Activated CD8-positive, alpha-beta T cell treated with anti-CD3 and anti-CD28 coated beads for 36 hours (primary cell): Measurements from ENCODE around the gene PPM1G. TPM values are rescaled to one million over a fixed set of nuclear protein-coding genes. Genes with fewer than 3 reads are reported as not detected.

Experiments
- ATAC-seq: fragments of 200-7000 bp; cut with Tn5 transposase; one replicate; pipeline ENCODE4 v1.10.0; 2021; ENCODE audit warnings: mild to moderate bottlenecking, moderate library complexity
- CTCF ChIA-PET: fragments of 350-600 bp; sonication (Branson Sonifier 250); formaldehyde crosslinking; loops from one replicate; lab custom pipeline; 2021; ENCODE audit warnings: antibody characterized with exemption; lab: Charles Lee
- POLR2A ChIA-PET: fragments of 350-600 bp; sonication (Branson Sonifier 250); formaldehyde crosslinking; loops from one replicate; lab custom pipeline; 2021; ENCODE audit warnings: antibody characterized with exemption; lab: Charles Lee
- DNase-seq: peaks from one replicate; pipeline ENCODE4 v3.0.0-alpha.2; 2020
- H3K27ac Mint-ChIP-seq: one replicate; pipeline ENCODE4 v1.8.0; 2021; ENCODE audit warnings: mild to moderate bottlenecking, mixed read lengths
- H3K27me3 Mint-ChIP-seq: one replicate; pipeline ENCODE4 v1.8.0; 2021; ENCODE audit warnings: mixed read lengths
- H3K36me3 Mint-ChIP-seq: one replicate; pipeline ENCODE4 v1.8.0; 2021; ENCODE audit warnings: low read depth, mixed read lengths
- H3K4me1 Mint-ChIP-seq: one replicate; pipeline ENCODE4 v1.8.0; 2021; ENCODE audit warnings: low read depth, mixed read lengths
- H3K4me3 Mint-ChIP-seq: one replicate; pipeline ENCODE4 v1.8.0; 2021; ENCODE audit warnings: mild to moderate bottlenecking, moderate library complexity, mixed read lengths
- H3K9me3 Mint-ChIP-seq: one replicate; pipeline ENCODE4 v1.8.0; 2021; ENCODE audit warnings: mixed read lengths
- intact Hi-C: fragments of 100-400 bp; cut with micrococcal nuclease; formaldehyde crosslinking; loops from one replicate; pipeline ENCODE4 v1.10.0; 2022
- total RNA-seq, 2 experiments: library from RNA; stranded (reverse); gene quantifications; one replicate each; pipeline ENCODE4 v1.2.3, GENCODE V29; 2021
- TF ChIP-seq, protein P1 (sequence below): fragments of 200-600 bp; IDR thresholded peaks from one replicate; pipeline ENCODE4 v1.8.0; 2022; ENCODE audit warnings: antibody characterized with exemption, mild to moderate bottlenecking

Gene PPM1G
- total RNA-seq, 2 experiments from 2014 or later: 138 to 142 TPM

DNA sequence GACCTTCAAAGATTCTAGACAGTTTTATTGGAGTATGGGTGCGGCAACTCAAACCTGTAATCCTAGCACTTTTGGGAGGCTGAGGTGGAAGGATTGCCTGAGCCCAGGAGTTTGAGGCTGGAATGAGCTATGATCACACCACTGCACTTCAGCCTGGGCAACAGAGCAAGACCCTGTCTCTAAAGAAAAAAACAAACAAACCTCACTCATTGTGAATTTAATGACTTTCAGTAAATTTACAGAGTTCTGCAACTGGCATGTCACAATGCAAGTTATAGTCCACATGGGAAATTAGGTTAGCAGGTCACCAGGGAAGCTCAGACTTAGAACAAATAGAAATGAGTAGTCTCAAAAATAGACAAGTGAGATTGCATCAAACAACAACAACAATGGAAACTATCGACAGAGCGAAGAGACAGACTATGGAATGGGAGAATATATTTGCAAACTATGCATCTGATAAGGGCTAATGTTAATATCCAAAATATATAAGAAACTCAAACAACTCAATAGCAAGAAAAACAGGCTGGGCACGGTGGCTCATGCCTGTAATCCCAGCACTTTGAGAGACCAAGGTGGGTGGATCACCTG is 12.4 kb upstream of the PPM1G start:
- Mint-ChIP-seq H3K4me3 (no peak overlapping the region), H3K27me3 (no peaks in the 10 kb centered on the region), H3K4me1 (no peaks in the 10 kb centered on the region), H3K27ac (no peak overlapping the region), H3K9me3 (no peaks in the 10 kb centered on the region), H3K36me3 (no peaks in the 10 kb centered on the region)
- intact Hi-C loops: no loop called here
- DNase-seq (no peak), ATAC-seq (no peak)
- CTCF ChIA-PET: no interaction called here
- TF ChIP-seq, protein P1, sequence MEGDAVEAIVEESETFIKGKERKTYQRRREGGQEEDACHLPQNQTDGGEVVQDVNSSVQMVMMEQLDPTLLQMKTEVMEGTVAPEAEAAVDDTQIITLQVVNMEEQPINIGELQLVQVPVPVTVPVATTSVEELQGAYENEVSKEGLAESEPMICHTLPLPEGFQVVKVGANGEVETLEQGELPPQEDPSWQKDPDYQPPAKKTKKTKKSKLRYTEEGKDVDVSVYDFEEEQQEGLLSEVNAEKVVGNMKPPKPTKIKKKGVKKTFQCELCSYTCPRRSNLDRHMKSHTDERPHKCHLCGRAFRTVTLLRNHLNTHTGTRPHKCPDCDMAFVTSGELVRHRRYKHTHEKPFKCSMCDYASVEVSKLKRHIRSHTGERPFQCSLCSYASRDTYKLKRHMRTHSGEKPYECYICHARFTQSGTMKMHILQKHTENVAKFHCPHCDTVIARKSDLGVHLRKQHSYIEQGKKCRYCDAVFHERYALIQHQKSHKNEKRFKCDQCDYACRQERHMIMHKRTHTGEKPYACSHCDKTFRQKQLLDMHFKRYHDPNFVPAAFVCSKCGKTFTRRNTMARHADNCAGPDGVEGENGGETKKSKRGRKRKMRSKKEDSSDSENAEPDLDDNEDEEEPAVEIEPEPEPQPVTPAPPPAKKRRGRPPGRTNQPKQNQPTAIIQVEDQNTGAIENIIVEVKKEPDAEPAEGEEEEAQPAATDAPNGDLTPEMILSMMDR: no peak
- POLR2A ChIA-PET: interaction anchor here (0.7 to 2.3 kb wide), 4 partner anchors 12 to 195 kb away, joined by 3 to 15 read pairs (median 4); partner anchors contain the start of genes PPM1G and ZNF513

DNA sequence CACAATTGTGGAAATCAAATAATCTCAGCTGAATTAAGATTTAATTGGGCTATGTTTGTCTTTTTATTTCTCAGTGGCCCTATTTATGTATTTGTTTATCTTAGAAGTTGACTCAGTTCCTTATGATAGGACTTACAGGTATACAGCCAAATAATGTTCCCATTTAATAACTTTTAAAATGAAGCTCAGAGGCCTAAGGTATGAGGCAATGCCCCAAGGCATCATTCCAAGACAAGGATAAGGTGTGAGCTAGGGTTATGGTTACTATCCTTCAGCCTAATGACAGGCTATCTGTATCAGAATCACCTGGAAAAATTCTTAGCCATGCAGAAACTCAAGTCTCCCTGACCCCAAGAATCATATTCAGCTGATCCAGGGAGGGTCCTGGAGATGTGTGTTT is 11.6 kb upstream of the PPM1G start:
- no peaks in the 10 kb centered on the region for H3K4me1 Mint-ChIP-seq
- no peak for DNase-seq
- POLR2A ChIA-PET: interaction anchor here (1.2 to 2.3 kb wide), 2 partner anchors 11 to 41 kb away, joined by 5 to 15 read pairs; partner anchors contain the start of genes PPM1G and ZNF513
- TF ChIP-seq, protein P1: no peak
- H3K36me3 Mint-ChIP-seq: no peaks in the 10 kb centered on the region
- no peak for ATAC-seq
- H3K27ac Mint-ChIP-seq: no peak overlapping the region
- H3K4me3 Mint-ChIP-seq: no peak overlapping the region
- H3K9me3 Mint-ChIP-seq: no peaks in the 10 kb centered on the region
- H3K27me3 Mint-ChIP-seq: no peaks in the 10 kb centered on the region
- intact Hi-C loops: no loop called here
- CTCF ChIA-PET: interaction anchor here (1.1 kb wide), 1 partner anchor 11 kb away, joined by 3 read pairs; the partner anchor contains the start of gene PPM1G

DNA sequence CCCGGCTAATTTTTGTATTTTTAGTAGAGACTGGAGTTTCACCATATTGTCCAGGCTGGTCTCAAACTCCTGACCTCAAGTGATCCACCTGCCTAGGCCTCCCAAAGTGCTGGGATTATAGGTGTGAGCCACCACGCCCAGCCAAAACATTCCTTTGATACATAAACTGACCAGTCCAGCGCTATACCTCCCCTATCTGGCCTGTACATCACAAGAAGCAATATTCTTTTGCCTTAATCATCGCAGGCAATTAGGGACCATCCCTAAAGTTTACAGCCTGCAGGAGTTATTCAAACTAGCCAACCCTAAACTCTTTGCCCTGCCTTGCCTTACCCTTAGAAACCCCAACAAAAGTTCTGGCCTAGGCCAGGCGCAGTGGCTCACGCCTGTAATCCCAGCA is 6.8 kb upstream of the PPM1G start:
- no peak for DNase-seq
- no peak overlapping the region for H3K4me3 Mint-ChIP-seq
- H3K27me3 Mint-ChIP-seq: peaks cover 2% of the 10 kb centered on the region
- H3K4me1 Mint-ChIP-seq: no peaks in the 10 kb centered on the region
- H3K36me3 Mint-ChIP-seq: no peaks in the 10 kb centered on the region
- H3K9me3 Mint-ChIP-seq: peaks cover 2% of the 10 kb centered on the region
- TF ChIP-seq, protein P1: no peak
- ChIA-PET CTCF (no interaction called here), POLR2A (interaction anchor here (0.7 to 1.2 kb wide), 2 partner anchors 12 to 237 kb away, joined by 3 to 4 read pairs; no protein-coding TSS in a partner anchor)
- H3K27ac Mint-ChIP-seq: no peak overlapping the region
- no peak for ATAC-seq
- intact Hi-C loops: no loop called here

DNA sequence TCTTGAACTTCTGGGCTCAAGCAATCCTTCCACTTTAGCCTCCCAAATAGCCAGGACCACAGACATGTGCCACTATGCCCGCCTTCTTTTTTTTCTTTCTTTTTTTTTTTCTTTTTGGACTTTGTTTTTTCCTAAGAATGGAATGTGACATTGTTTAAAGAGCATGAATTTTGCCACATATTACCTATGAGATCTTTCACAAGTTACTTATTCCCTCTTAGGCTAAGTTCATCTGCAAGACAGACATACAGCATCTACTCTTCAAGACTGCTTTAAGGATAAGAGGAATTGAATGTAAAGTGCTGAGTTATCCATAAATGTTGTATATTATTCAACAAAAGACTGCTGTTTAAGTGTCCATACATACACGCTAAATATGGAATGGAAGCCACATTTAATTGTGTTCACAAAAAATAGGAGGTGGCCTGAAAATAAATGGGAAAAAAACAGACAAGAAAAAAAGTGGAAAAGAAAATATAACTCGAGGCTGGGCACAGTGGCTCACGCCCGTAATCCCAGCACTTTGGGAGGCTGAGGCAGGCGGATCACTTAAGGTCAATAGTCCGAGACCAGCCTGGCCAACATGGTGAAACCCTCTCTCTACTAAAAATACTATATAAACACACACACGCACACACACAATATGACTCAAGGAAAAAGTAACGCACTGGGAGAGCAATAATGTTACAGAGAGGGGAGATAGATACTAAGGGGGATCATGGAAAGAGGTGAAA is 3.2 kb upstream of the PPM1G start:
- peaks cover 14% of the 10 kb centered on the region for H3K4me1 Mint-ChIP-seq
- peaks cover 2% of the 10 kb centered on the region for H3K9me3 Mint-ChIP-seq
- POLR2A ChIA-PET: no interaction called here
- TF ChIP-seq, protein P1: no peak
- peaks cover 2% of the 10 kb centered on the region for H3K27me3 Mint-ChIP-seq
- no peak overlapping the region for H3K4me3 Mint-ChIP-seq
- CTCF ChIA-PET: no interaction called here
- no peak for DNase-seq
- intact Hi-C loops: no loop called here
- H3K36me3 Mint-ChIP-seq: peaks cover 6% of the 10 kb centered on the region
- H3K27ac Mint-ChIP-seq: no peak overlapping the region
- ATAC-seq: no peak
